Measurements from ENCODE around the gene BHLHA15.

BHLHA15 gene

DNA sequence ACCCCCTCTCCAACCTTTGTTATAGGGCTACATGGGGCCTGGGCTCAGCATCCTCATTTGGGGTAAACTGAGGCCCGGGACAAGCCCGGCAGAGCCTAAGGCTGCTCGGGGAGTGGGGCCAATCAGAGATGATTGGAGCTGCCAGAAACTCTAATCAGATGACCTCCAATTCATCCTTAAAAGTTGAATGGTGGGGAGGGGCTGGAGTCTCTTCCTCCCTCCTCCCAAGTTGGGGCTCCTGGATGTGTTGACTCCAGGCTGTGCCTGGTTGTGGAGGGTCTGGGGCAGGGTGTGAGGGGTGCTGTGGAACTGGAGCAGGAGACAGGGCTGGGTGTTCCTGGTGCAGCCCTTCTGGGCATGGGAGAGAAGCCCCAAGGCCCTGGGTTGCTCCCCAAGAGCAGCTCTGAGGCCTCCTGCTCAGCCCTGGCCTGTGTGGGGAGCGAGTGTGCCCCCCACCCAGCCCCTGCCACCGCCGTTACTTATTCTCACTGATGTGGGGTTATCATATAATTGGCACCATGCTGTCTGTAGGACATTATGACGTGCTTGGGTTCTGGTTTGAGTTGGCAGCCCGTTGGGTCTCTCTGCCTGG is 2.2 kb downstream of the BHLHA15 start:
- H3K27ac ChIP-seq (ENCODE audit: low read length, poor library complexity, severe bottlenecking), result no peak overlapping the region
- H2AFZ ChIP-seq (ENCODE audit: low read depth, low read length), result no peak overlapping the region
- H3K79me1 ChIP-seq (replicated peaks; ENCODE audit: low read length, poor library complexity, severe bottlenecking), result peaks cover 7% of the 10 kb centered on the region
- H3K4me1 ChIP-seq (ENCODE audit: control insufficient read depth, insufficient read depth, low read depth, low read length), result peaks cover 16% of the 10 kb centered on the region
- WGBS, result 93% methylated on average over 8 of the region's 8 CpGs
- H3K27me3 ChIP-seq (ENCODE audit: control insufficient read depth in 1 of 2, insufficient read depth in 1 of 2, low read length in 2 of 2), result peaks cover 0 to 5% of the 10 kb centered on the region in 2 experiments
- H2BK5ac ChIP-seq (ENCODE audit: low read depth, low read length, poor library complexity, severe bottlenecking), result no peak overlapping the region
- no peak overlapping the region for H3K14ac ChIP-seq (ENCODE audit: low read length in 2 of 2)
- H2BK12ac ChIP-seq (ENCODE audit: low read length in 2 of 2), result no peak overlapping the region
- no peak overlapping the region for H3K4ac ChIP-seq (ENCODE audit: low read depth in 1 of 2, low read length in 2 of 2)
- no peak overlapping the region for H2BK15ac ChIP-seq (ENCODE audit: low read depth, poor library complexity, severe bottlenecking)
- DNase-seq, result no peak
- no peak overlapping the region for H3K18ac ChIP-seq (ENCODE audit: low read depth in 1 of 2, low read length in 2 of 2)
- H2AK5ac ChIP-seq (ENCODE audit: low read length, severe bottlenecking), result no peak overlapping the region
- H3K9ac ChIP-seq (ENCODE audit: low read length), result no peak overlapping the region
- H2BK120ac ChIP-seq (ENCODE audit: low read depth, low read length), result no peak overlapping the region
- H3K4me3 ChIP-seq (ENCODE audit: insufficient read depth in 1 of 2, low read depth in 1 of 2, low read length in 2 of 2), result no peak overlapping the region
- no peak overlapping the region for H4K91ac ChIP-seq (ENCODE audit: low read length)
- no peak overlapping the region for H3K23ac ChIP-seq (ENCODE audit: low read length in 2 of 2)
- H3K4me2 ChIP-seq (ENCODE audit: low read length, poor library complexity, severe bottlenecking), result no peak overlapping the region
- H3K36me3 ChIP-seq (ENCODE audit: control insufficient read depth in 1 of 2, insufficient read depth in 2 of 2, low read depth in 1 of 2, low read length in 2 of 2), result peaks cover 0 to 42% of the 10 kb centered on the region in 2 experiments
- no peak overlapping the region for H4K8ac ChIP-seq (ENCODE audit: low read length)
- H3K9me3 ChIP-seq (ENCODE audit: control insufficient read depth, low read length), result no peaks in the 10 kb centered on the region

DNA sequence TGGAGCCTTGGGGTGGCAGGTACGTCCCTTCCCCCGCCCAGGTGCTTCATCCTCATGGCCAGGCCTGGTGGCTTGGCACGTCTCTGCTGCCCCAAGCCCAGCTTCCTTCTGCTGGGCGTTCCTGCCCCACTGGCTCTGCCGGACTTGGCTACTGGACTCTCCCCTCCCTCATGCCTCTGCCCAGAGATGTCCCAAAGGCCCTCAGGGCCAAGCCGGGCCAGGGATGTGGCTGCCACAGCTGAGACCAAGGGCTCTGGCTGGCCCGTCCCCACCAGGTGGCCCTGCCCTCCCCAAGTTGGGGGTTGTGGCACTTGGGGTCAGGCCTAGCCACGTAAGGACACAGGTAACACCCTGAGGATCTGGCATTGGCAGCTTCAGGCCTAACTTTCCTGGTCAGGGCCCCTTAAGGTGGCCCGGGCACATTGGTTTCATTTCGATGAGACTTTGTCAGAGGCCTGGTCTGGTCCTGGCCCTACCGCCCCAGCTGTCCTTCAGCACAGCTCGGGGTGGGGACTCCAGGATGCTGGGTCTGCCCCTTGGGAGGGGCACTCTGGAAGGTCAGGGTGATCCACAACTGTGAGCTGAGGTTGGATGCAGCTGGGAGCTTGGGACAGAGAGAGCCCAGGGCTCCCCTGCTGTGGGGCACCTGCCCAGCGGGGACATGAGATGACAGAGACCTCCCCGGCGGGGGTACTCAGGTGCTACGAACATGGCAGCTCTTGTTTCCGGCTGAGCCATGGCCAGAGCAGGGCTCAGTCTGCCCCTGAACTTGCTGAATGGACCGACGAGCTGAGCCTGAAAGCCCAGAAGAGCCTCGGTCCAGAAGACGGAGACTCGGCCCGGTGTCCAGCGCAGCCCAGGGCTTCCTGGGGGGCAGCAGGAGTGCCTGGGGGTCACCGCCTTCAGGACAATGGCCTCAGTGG is 2.9 kb downstream of the BHLHA15 start:
- no peak overlapping the region for H4K8ac ChIP-seq (ENCODE audit: low read length)
- H3K79me1 ChIP-seq (replicated peaks; ENCODE audit: low read length, poor library complexity, severe bottlenecking), result peaks cover 7% of the 10 kb centered on the region
- H3K9ac ChIP-seq (ENCODE audit: low read length), result no peak overlapping the region
- H2BK5ac ChIP-seq (ENCODE audit: low read depth, low read length, poor library complexity, severe bottlenecking), result no peak overlapping the region
- no peak overlapping the region for H3K23ac ChIP-seq (ENCODE audit: low read length in 2 of 2)
- H3K27ac ChIP-seq (ENCODE audit: low read length, poor library complexity, severe bottlenecking), result no peak overlapping the region
- H3K4ac ChIP-seq (ENCODE audit: low read depth in 1 of 2, low read length in 2 of 2), result no peak overlapping the region
- H3K27me3 ChIP-seq (ENCODE audit: control insufficient read depth in 1 of 2, insufficient read depth in 1 of 2, low read length in 2 of 2), result peaks cover 0 to 5% of the 10 kb centered on the region in 2 experiments
- H2AFZ ChIP-seq (ENCODE audit: low read depth, low read length), result no peak overlapping the region
- H3K9me3 ChIP-seq (ENCODE audit: control insufficient read depth, low read length), result no peaks in the 10 kb centered on the region
- H3K4me2 ChIP-seq (ENCODE audit: low read length, poor library complexity, severe bottlenecking), result no peak overlapping the region
- no peak overlapping the region for H3K14ac ChIP-seq (ENCODE audit: low read length in 2 of 2)
- DNase-seq, result no peak
- peaks cover 0 to 42% of the 10 kb centered on the region in 2 experiments for H3K36me3 ChIP-seq (ENCODE audit: control insufficient read depth in 1 of 2, insufficient read depth in 2 of 2, low read depth in 1 of 2, low read length in 2 of 2)
- H2AK5ac ChIP-seq (ENCODE audit: low read length, severe bottlenecking), result no peak overlapping the region
- no peak overlapping the region for H3K4me3 ChIP-seq (ENCODE audit: insufficient read depth in 1 of 2, low read depth in 1 of 2, low read length in 2 of 2)
- no peak overlapping the region for H3K18ac ChIP-seq (ENCODE audit: low read depth in 1 of 2, low read length in 2 of 2)
- WGBS, result 92% methylated on average over 25 of the region's 25 CpGs
- no peak overlapping the region for H2BK120ac ChIP-seq (ENCODE audit: low read depth, low read length)
- H4K91ac ChIP-seq (ENCODE audit: low read length), result no peak overlapping the region
- H2BK15ac ChIP-seq (ENCODE audit: low read depth, poor library complexity, severe bottlenecking), result no peak overlapping the region
- peaks cover 16% of the 10 kb centered on the region for H3K4me1 ChIP-seq (ENCODE audit: control insufficient read depth, insufficient read depth, low read depth, low read length)
- H2BK12ac ChIP-seq (ENCODE audit: low read length in 2 of 2), result no peak overlapping the region

DNA sequence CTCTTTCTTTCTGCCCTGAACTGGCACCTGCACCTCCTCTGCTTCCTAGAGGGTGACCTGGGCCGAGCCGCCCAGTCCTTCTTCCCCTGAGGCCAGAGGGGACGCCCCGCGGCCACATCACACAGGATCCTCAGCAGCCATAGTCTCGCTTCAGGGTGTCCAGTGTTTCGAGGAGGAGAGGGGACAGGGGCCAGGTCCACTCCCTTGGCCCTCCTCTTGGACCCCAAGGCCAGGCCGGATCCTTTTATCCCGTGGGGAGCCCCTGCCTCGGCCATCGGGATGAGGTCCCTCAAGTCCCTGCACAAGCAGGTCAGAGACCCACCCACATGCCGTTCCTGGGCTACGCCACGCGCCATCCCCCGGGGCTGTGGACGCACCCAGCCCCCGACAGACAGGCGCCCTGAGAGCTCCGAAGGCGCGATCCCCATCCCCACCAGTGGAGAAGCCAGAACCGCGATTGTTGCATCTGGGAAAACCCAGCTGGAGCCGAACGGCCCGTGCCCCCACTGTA is 3.6 kb downstream of the BHLHA15 start:
- Histone ChIP-seq H3K79me1 (replicated peaks; ENCODE audit: low read length, poor library complexity, severe bottlenecking) (peaks cover 7% of the 10 kb centered on the region), H3K9ac (ENCODE audit: low read length) (no peak overlapping the region), H2AK5ac (ENCODE audit: low read length, severe bottlenecking) (no peak overlapping the region), H2BK5ac (ENCODE audit: low read depth, low read length, poor library complexity, severe bottlenecking) (no peak overlapping the region), H3K23ac (ENCODE audit: low read length in 2 of 2) (no peak overlapping the region), H3K14ac (ENCODE audit: low read length in 2 of 2) (no peak overlapping the region), H4K91ac (ENCODE audit: low read length) (no peak overlapping the region), H3K4me2 (ENCODE audit: low read length, poor library complexity, severe bottlenecking) (no peak overlapping the region), H3K4me3 (ENCODE audit: insufficient read depth in 1 of 2, low read depth in 1 of 2, low read length in 2 of 2) (no peak overlapping the region), H3K18ac (ENCODE audit: low read depth in 1 of 2, low read length in 2 of 2) (no peak overlapping the region), H3K27ac (ENCODE audit: low read length, poor library complexity, severe bottlenecking) (no peak overlapping the region), H3K27me3 (ENCODE audit: control insufficient read depth in 1 of 2, insufficient read depth in 1 of 2, low read length in 2 of 2) (peaks cover 0 to 5% of the 10 kb centered on the region in 2 experiments), H3K4me1 (ENCODE audit: control insufficient read depth, insufficient read depth, low read depth, low read length) (peaks cover 15% of the 10 kb centered on the region), H2BK12ac (ENCODE audit: low read length in 2 of 2) (no peak overlapping the region), H2BK15ac (ENCODE audit: low read depth, poor library complexity, severe bottlenecking) (no peak overlapping the region), H3K4ac (ENCODE audit: low read depth in 1 of 2, low read length in 2 of 2) (no peak overlapping the region), H3K9me3 (ENCODE audit: control insufficient read depth, low read length) (no peaks in the 10 kb centered on the region), H3K36me3 (ENCODE audit: control insufficient read depth in 1 of 2, insufficient read depth in 2 of 2, low read depth in 1 of 2, low read length in 2 of 2) (peaks cover 0 to 42% of the 10 kb centered on the region in 2 experiments), H4K8ac (ENCODE audit: low read length) (no peak overlapping the region), H2BK120ac (ENCODE audit: low read depth, low read length) (no peak overlapping the region), H2AFZ (ENCODE audit: low read depth, low read length) (no peak overlapping the region)
- 94% methylated on average over 27 of the region's 27 CpGs for WGBS
- no peak for DNase-seq

Data from mesenchymal stem cell (in vitro differentiated cells and primary cell).